HG03280 (cell line): ENCODE results near the gene C16orf46.

Experiments
- ATAC-seq: cut with Tn5 transposase; IDR thresholded peaks from one replicate; pipeline ENCODE4 v1.9.1; 2021; ENCODE audit warnings: mild to moderate bottlenecking, moderate library complexity; ENCODE audit not compliant: unreplicated experiment

The C16orf46 gene

GRCh38 chr16:81076566-81077075, 417 bp downstream of the C16orf46 start:
- peak; percentile 77 for ATAC-seq

GRCh38 chr16:81073560-81074330, 3.3 kb downstream of the C16orf46 start:
- ATAC-seq, result no peak

GRCh38 chr16:81071805-81072204, 5.2 kb downstream of the C16orf46 start:
- no peak for ATAC-seq

- ATAC-seq, result no peak
These were observed 6.1 kb downstream of the C16orf46 start for GRCh38 chr16:81070979-81071378.

GRCh38 chr16:81069063-81069462, 8.0 kb downstream of the C16orf46 start:
- no peak for ATAC-seq

- no peak for ATAC-seq
These were observed 9.9 kb downstream of the C16orf46 start for GRCh38 chr16:81067166-81067565.

- no peak for ATAC-seq
These were observed 10.4 kb downstream of the C16orf46 start for GRCh38 chr16:81066681-81067080.

- ATAC-seq, result no peak
These were observed 15.0 kb downstream of the C16orf46 start for GRCh38 chr16:81061871-81062608.

GRCh38 chr16:81061307-81061640, 15.8 kb downstream of the C16orf46 start:
- ATAC-seq, result no peak

- ATAC-seq, result no peak
These were observed 16.3 kb downstream of the C16orf46 start for GRCh38 chr16:81060576-81061306.

GRCh38 chr16:81053761-81054160, 23.3 kb downstream of the C16orf46 start:
- ATAC-seq, result no peak

- no peak for ATAC-seq
These were observed 34.2 kb downstream of the C16orf46 start for GRCh38 chr16:81042821-81043220.

GRCh38 chr16:81041696-81042095, 35.3 kb downstream of the C16orf46 start:
- no peak for ATAC-seq

- no peak for ATAC-seq
These were observed 36.2 kb downstream of the C16orf46 start for GRCh38 chr16:81040842-81041241.

- ATAC-seq, result no peak
These were observed 36.9 kb downstream of the C16orf46 start for GRCh38 chr16:81040131-81040530.

- no peak for ATAC-seq
These were observed 40.2 kb downstream of the C16orf46 start for GRCh38 chr16:81036751-81037350.

GRCh38 chr16:81035975-81036750, 40.9 kb downstream of the C16orf46 start:
- ATAC-seq, result peak; percentile 53

- ATAC-seq, result peak; percentile 93
These were observed 41.6 kb downstream of the C16orf46 start, which contains the start of gene ATMIN for GRCh38 chr16:81035398-81035974. ATMIN (plus strand) TSS chr16:81035842; CDS start chr16:81035871, 29 bp downstream.

GRCh38 chr16:81029930-81030604, 47.0 kb downstream of the C16orf46 start:
- ATAC-seq, result no peak
